Endothelial cell of umbilical vein (primary cell): Measurements from ENCODE around the gene FOXJ3. TPM values are rescaled to one million over a fixed set of nuclear protein-coding genes. Genes with fewer than 3 reads are reported as not detected.
A peak's percentile ranks its signal among the peaks of the same experiment; 100 is the strongest.

Source experiments
- BruUV-seq: library from RNA; stranded (reverse); fragments of 400-500 nt; replicated peaks from 2 replicates; lab custom pipeline; 2021; lab: Mats Ljungman, UMichigan
- CTCF ChIA-PET: fragments of 300-600, 350-600 bp; sonication (Branson Sonifier 250); formaldehyde crosslinking; loops from one replicate; lab custom pipeline; 2021; ENCODE audit warnings: antibody characterized with exemption, inconsistent platforms; lab: Charles Lee
- POLR2A ChIA-PET: fragments of 300-600, 350-600 bp; sonication (Branson Sonifier 250); formaldehyde crosslinking; loops from one replicate; lab custom pipeline; 2021; ENCODE audit warnings: antibody characterized with exemption, inconsistent platforms; lab: Charles Lee
- DNase-seq: peaks from one replicate; pipeline ENCODE4 v3.0.0-alpha.2; 2011; ENCODE audit warnings: low read depth, low spot score
- FAIRE-seq: peaks from 2 replicates; lab custom pipeline; 2011; peaks lifted over from hg19 to GRCh38; lab: Jason Lieb, UNC
- H2AFZ ChIP-seq: 2 replicates; pipeline ENCODE4 v1.6.0; 2012; ENCODE audit warnings: low read depth, low read length, control low read depth, inconsistent platforms
- H3K27ac ChIP-seq: 2 replicates; pipeline ENCODE4 v1.5.1; 2011; ENCODE audit warnings: low read depth, mild to moderate bottlenecking, control low read depth, low read length, moderate library complexity; ENCODE audit not compliant: insufficient read depth
- H3K27me3 ChIP-seq, 2 experiments: 2 replicates each; pipeline versions ENCODE4 v1.6.0 to v1.6.1; 2011; ENCODE audit warnings: low read length in 2 of 2, mixed read lengths in 1 of 2; ENCODE audit not compliant: control insufficient read depth in 2 of 2, insufficient read depth in 2 of 2
- H3K36me3 ChIP-seq, 2 experiments: 2 replicates in 1 of 2; 3 replicates in 1 of 2; pipeline ENCODE4 v1.5.1; 2011; ENCODE audit warnings: low read length in 2 of 2, mild to moderate bottlenecking in 1 of 2, moderate library complexity in 1 of 2; ENCODE audit not compliant: control insufficient read depth in 2 of 2, insufficient read depth in 2 of 2; ENCODE audit errors: extremely low read depth in 1 of 2
- H3K4me1 ChIP-seq: 3 replicates; pipeline ENCODE4 v1.5.1; 2011; ENCODE audit warnings: mild to moderate bottlenecking, low read length; ENCODE audit not compliant: control insufficient read depth, insufficient read depth; ENCODE audit errors: extremely low read depth
- H3K4me2 ChIP-seq: 2 replicates; pipeline ENCODE4 v1.6.1; 2011; ENCODE audit warnings: low read length, control low read depth, mixed read lengths; ENCODE audit not compliant: insufficient read depth
- H3K4me3 ChIP-seq, 3 experiments: fragments of 200-600 bp in 1 of 3; sonication (generic), shearing (Covaris generic) in 1 of 3; replicated peaks in 1 of 3; 2 replicates each; pipeline ENCODE4 v1.5.1; 2011 to 2016; ENCODE audit warnings: control low read depth in 3 of 3, low read length in 3 of 3, mild to moderate bottlenecking in 2 of 3, inconsistent platforms in 1 of 3, low read depth in 1 of 3, moderate library complexity in 1 of 3; ENCODE audit not compliant: insufficient read depth in 1 of 3
- H3K79me2 ChIP-seq: 2 replicates; pipeline ENCODE4 v1.6.0; 2012; ENCODE audit warnings: low read length, inconsistent platforms; ENCODE audit not compliant: control insufficient read depth, insufficient read depth
- H3K9ac ChIP-seq: replicated peaks from 2 replicates; pipeline ENCODE3; 2011; ENCODE audit warnings: low read length, control low read depth; ENCODE audit not compliant: insufficient read depth; ENCODE audit errors: extremely low read depth
- H3K9me1 ChIP-seq: replicated peaks from 3 replicates; pipeline ENCODE4 v1.6.0; 2011; ENCODE audit warnings: mild to moderate bottlenecking, low read length; ENCODE audit not compliant: control insufficient read depth, insufficient read depth; ENCODE audit errors: extremely low read depth
- H3K9me3 ChIP-seq: replicated peaks from 2 replicates; pipeline ENCODE4 v1.5.1; 2012; ENCODE audit warnings: low read length, inconsistent platforms; ENCODE audit not compliant: control insufficient read depth, insufficient read depth
- H4K20me1 ChIP-seq: replicated peaks from 2 replicates; pipeline ENCODE3; 2011; ENCODE audit warnings: mild to moderate bottlenecking, low read length; ENCODE audit not compliant: control insufficient read depth, insufficient read depth; ENCODE audit errors: extremely low read depth
- FOS ChIP-seq: IDR thresholded peaks from 2 replicates; pipeline ENCODE4 v1.6.1; 2011; ENCODE audit warnings: mild to moderate bottlenecking, low read length, moderate library complexity, borderline replicate concordance; ENCODE audit not compliant: insufficient read depth
- GATA2 ChIP-seq: IDR thresholded peaks from 2 replicates; pipeline ENCODE4 v1.7.0; 2011; ENCODE audit warnings: low read depth, mild to moderate bottlenecking, moderate library complexity, mixed read lengths, low read length; ENCODE audit not compliant: insufficient read length, insufficient read depth
- MYC ChIP-seq: IDR thresholded peaks from one replicate; pipeline ENCODE4 v1.6.1; 2011; ENCODE audit warnings: mild to moderate bottlenecking, low read depth, low read length
- POLR2A ChIP-seq: IDR thresholded peaks from 2 replicates; pipeline ENCODE4 v1.6.1; 2012; ENCODE audit warnings: low read depth, mild to moderate bottlenecking, control low read depth, low read length
- dilution Hi-C: fragments of 300-500 bp; cut with MboI; formaldehyde crosslinking; loops from one replicate; pipeline ENCODE4 v1.15.0; 2019; ENCODE audit warnings: low sequenced_read_pairs; ENCODE audit not compliant: extremely low pct_ligation_motif_present
- intact Hi-C: fragments of 100-400 bp; cut with micrococcal nuclease; formaldehyde crosslinking; loops from one replicate; pipeline ENCODE4 v1.10.0; 2022
- polyA plus RNA-seq, 4 experiments: library from polyadenylated mRNA; depleted of rRNA in 3 of 4; stranded (reverse) in 3 of 4; unstranded in 1 of 4; fragments of >200 nt; gene quantifications; 2 replicates each; pipeline versions ENCODE4 v1.2.1 to v1.2.3, GENCODE V29; 2011 to 2012; ENCODE audit warnings: missing spikeins in 1 of 4
- total RNA-seq: library from RNA; stranded (reverse); gene quantifications from 2 replicates; pipeline ENCODE4 v1.2.3, GENCODE V29; 2021
- TF ChIP-seq, protein P1 (sequence below): IDR thresholded peaks from 2 replicates; pipeline ENCODE4 v1.6.1; 2011; ENCODE audit not compliant: insufficient read depth, insufficient read length

Gene FOXJ3
- total and polyA plus RNA-seq, 2 donors (not counting 3 experiments of a cell fraction or from before 2014, with no cell fraction given): 34.7 to 38.8 TPM

DNA sequence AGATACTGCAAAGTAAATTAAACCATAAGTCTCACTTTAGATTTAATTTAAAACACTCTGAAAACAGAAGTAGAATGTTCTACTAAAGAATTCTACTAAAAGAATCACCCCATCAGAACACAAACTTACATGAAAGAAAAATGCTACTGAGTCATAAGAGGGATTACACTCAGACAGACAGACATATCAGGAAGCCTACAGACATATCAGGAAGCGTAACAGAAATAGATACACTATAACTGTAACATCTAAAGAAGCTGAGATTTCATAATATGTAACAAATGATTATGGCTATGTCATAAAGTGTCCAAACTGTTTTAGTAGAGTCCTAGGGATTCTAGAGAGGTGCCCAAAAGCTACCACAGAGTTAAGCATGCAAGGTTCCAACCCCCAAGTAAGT, 23.9 kb downstream of the FOXJ3 start:
- ChIA-PET CTCF (interaction anchor here (2.7 kb wide), 1 partner anchor 12 kb away, joined by 11 read pairs; no protein-coding TSS in a partner anchor), POLR2A (no interaction called here)
- dilution Hi-C loops: no loop called here
- TF ChIP-seq FOS: peak; percentile 8
- no peak for TF ChIP-seq MYC
- TF ChIP-seq GATA2: no peak
- H4K20me1 ChIP-seq: peaks cover 6% of the 10 kb centered on the region
- H3K4me2 ChIP-seq: no peak overlapping the region
- no peaks in the 10 kb centered on the region for H3K36me3 ChIP-seq
- FAIRE-seq (no peak), DNase-seq (no peak)
- no peaks in the 10 kb centered on the region for H3K9me3 ChIP-seq
- intact Hi-C loops: no loop called here
- H3K4me3 ChIP-seq: no peak overlapping the region
- no peak overlapping the region for H2AFZ ChIP-seq
- H3K79me2 ChIP-seq: peaks cover 72% of the 10 kb centered on the region
- H3K9me1 ChIP-seq: no peaks in the 10 kb centered on the region
- no peak overlapping the region for H3K27ac ChIP-seq
- no peaks in the 10 kb centered on the region for H3K4me1 ChIP-seq
- no peak overlapping the region for H3K9ac ChIP-seq
- no peaks in the 10 kb centered on the region for H3K27me3 ChIP-seq
- BruUV-seq: no TSS peak

DNA sequence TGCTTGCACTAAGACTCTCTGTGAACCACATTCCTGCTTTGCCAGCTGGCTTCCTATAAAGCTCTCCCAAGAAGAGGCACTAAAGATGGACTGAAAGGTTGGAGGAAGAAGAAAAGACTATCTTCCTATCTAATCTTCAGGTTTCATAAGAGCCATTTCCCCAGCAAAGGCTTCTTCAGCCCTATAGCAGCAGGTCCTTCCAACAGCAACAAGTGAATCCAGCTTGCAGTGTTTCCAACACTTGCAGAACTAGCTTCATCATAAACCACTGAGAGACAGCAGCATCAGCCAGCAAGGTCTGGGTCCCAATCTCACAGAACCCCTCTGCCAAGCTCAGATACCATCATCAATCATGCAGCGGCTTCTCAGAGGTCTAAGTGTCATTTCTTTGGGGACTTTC, 28.1 kb downstream of the FOXJ3 start:
- BruUV-seq: no TSS peak
- DNase-seq: no peak
- Histone ChIP-seq H3K9me1 (no peaks in the 10 kb centered on the region), H3K36me3 (no peaks in the 10 kb centered on the region), H3K9me3 (no peaks in the 10 kb centered on the region), H4K20me1 (peaks cover 6% of the 10 kb centered on the region), H3K9ac (no peak overlapping the region), H3K79me2 (peaks cover 67% of the 10 kb centered on the region), H3K4me3 (no peak overlapping the region), H2AFZ (no peak overlapping the region), H3K27me3 (no peaks in the 10 kb centered on the region), H3K27ac (no peak overlapping the region), H3K4me1 (no peaks in the 10 kb centered on the region), H3K4me2 (no peak overlapping the region)
- POLR2A ChIA-PET: no interaction called here
- dilution Hi-C loops (no loop called here), intact Hi-C loops (no loop called here)
- TF ChIP-seq POLR2A: no peak
- TF ChIP-seq, protein P1, sequence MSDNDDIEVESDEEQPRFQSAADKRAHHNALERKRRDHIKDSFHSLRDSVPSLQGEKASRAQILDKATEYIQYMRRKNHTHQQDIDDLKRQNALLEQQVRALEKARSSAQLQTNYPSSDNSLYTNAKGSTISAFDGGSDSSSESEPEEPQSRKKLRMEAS: no peak
- no peak for TF ChIP-seq GATA2
- CTCF ChIA-PET: no interaction called here
- no peak for FAIRE-seq
